GM18858 (cell line): ENCODE results near the gene HDGF.

Source experiments
- ATAC-seq: cut with Tn5 transposase; IDR thresholded peaks from one replicate; pipeline ENCODE4 v1.9.1; 2021; ENCODE audit not compliant: unreplicated experiment

Gene HDGF

GRCh38 chr1:156746728-156747631, 4.5 kb downstream of the HDGF start:
- no peak for ATAC-seq

GRCh38 chr1:156746406-156746727, 5.1 kb downstream of the HDGF start:
- no peak for ATAC-seq

- ATAC-seq: no peak
Measured at GRCh38 chr1:156745881-156746280, 5.6 kb downstream of the HDGF start.

- no peak for ATAC-seq
Measured at GRCh38 chr1:156744786-156745419, 6.6 kb downstream of the HDGF start.

GRCh38 chr1:156744344-156744743, 7.1 kb downstream of the HDGF start:
- ATAC-seq: no peak

- ATAC-seq: no peak
Measured at GRCh38 chr1:156743367-156744302, 7.8 kb downstream of the HDGF start.

GRCh38 chr1:156742801-156743200, 8.7 kb downstream of the HDGF start:
- no peak for ATAC-seq

GRCh38 chr1:156742017-156742416, 9.5 kb downstream of the HDGF start:
- no peak for ATAC-seq

GRCh38 chr1:156741481-156741983, 9.9 kb downstream of the HDGF start:
- ATAC-seq: no peak

- ATAC-seq: peak; percentile 74
Measured at GRCh38 chr1:156740741-156741480, 10.6 kb downstream of the HDGF start, which contains the start of gene MRPL24. Gene MRPL24 (minus strand): TSS chr1:156741088. CDS start chr1:156738704, 2,384 bp downstream.

GRCh38 chr1:156740237-156740740, 11.2 kb downstream of the HDGF start:
- no peak for ATAC-seq

- ATAC-seq: no peak
Measured at GRCh38 chr1:156738916-156739315, 12.6 kb downstream of the HDGF start.

GRCh38 chr1:156738407-156738806, 13.1 kb downstream of the HDGF start:
- ATAC-seq: no peak

GRCh38 chr1:156733989-156734584, 17.4 kb downstream of the HDGF start:
- ATAC-seq: no peak

- peak; percentile 79 for ATAC-seq
Measured at GRCh38 chr1:156728599-156729462, 22.6 kb downstream of the HDGF start, which contains the start of gene ISG20L2. Gene ISG20L2 (minus strand): TSS chr1:156728766. CDS start chr1:156727652, 1,114 bp downstream.

- ATAC-seq: peak; percentile 39
Measured at GRCh38 chr1:156727926-156728598, 23.4 kb downstream of the HDGF start, which contains the start of gene METTL25B. Gene METTL25B (plus strand): TSS chr1:156728469. CDS start chr1:156729105, 636 bp downstream.

GRCh38 chr1:156727492-156727891, 24.0 kb downstream of the HDGF start:
- ATAC-seq: no peak
